ENCODE measurements around the gene ENOX2.

Gene ENOX2

DNA sequence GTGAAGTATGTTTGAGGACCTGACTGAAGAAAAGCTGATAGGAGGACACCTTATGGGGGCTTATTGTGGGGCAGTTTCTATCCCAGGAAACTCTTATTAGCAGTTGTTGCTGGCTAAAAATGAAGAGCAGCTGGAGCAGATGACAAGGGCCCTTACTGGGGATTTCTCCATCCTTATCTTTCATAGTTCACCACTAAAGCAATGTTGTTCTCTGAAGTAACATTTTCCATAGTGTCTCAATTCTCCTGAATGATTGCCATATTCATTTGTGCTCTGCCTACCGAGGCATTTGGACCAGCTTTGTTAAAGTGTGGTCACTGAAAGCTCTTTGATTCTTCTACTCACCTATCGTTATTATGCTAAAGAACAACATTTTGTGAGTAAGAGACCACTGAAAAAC lies 7.7 kb downstream of the ENOX2 start:
- no peak for DNase-seq (ENCODE audit: low read depth, low spot score)
- no peaks in the 10 kb centered on the region for H3K36me3 ChIP-seq (ENCODE audit: insufficient read depth, insufficient read length, low read length)
- no peak for TF ChIP-seq ZNF274 (IDR thresholded peaks at IDR 0.05; ENCODE audit: low read depth, low read length)
- H3K4me3 ChIP-seq (ENCODE audit: insufficient read length, low read depth), result no peak overlapping the region
- H3K9me3 ChIP-seq (ENCODE audit: insufficient read depth, low read length), result no peaks in the 10 kb centered on the region
- H3K27me3 ChIP-seq (ENCODE audit: insufficient read depth, insufficient read length), result no peaks in the 10 kb centered on the region
- H3K4me1 ChIP-seq (ENCODE audit: insufficient read depth, insufficient read length), result no peaks in the 10 kb centered on the region
- no peak overlapping the region for H3K9ac ChIP-seq (ENCODE audit: insufficient read length, low read depth)

GRCh38 chrX:130893356-130894085 lies 9.5 kb downstream of the ENOX2 start:
- no peak for TF ChIP-seq YY1 (IDR thresholded peaks at IDR 0.05; ENCODE audit: insufficient read depth, insufficient read length)
- no peak for TF ChIP-seq ZNF274 (IDR thresholded peaks at IDR 0.05; ENCODE audit: low read depth, low read length)
- no peak for TF ChIP-seq SUZ12 (IDR thresholded peaks at IDR 0.05; ENCODE audit: extremely low read depth, insufficient read depth, insufficient read length)
- Histone ChIP-seq H3K9me3 (ENCODE audit: insufficient read depth, low read length) (no peaks in the 10 kb centered on the region), H3K4me3 (ENCODE audit: insufficient read length, low read depth) (no peak overlapping the region), H3K36me3 (ENCODE audit: insufficient read depth, insufficient read length, low read length) (no peaks in the 10 kb centered on the region), H3K4me1 (ENCODE audit: insufficient read depth, insufficient read length) (no peaks in the 10 kb centered on the region), H3K9ac (ENCODE audit: insufficient read length, low read depth) (no peak overlapping the region), H3K27me3 (ENCODE audit: insufficient read depth, insufficient read length) (no peaks in the 10 kb centered on the region)
- no peak for DNase-seq (ENCODE audit: low read depth, low spot score)

DNA sequence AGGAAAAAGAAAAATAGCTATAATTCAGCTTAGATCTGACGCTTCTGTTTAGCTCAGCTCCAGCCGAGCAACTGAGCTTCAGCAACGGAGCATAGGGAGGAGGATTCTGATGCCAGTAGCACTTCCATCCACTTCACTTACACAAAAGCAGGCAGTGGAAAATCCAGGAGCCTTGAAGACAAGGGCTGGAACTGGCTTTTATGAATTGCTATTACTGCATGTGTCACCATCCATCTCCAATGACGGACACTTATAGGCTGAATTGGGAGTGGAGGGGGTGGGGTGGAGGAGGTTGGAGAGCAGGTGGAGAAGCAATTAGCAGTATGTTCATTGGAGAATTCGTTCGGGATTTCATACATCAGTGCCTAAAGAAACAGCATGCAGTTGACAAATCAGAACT lies 15.6 kb downstream of the ENOX2 start:
- H3K27me3 ChIP-seq (ENCODE audit: insufficient read depth, insufficient read length), result no peaks in the 10 kb centered on the region
- H3K4me1 ChIP-seq (ENCODE audit: insufficient read depth, insufficient read length), result no peaks in the 10 kb centered on the region
- TF ChIP-seq ZNF274 (IDR thresholded peaks at IDR 0.05; ENCODE audit: low read depth, low read length) (no peak), SUZ12 (IDR thresholded peaks at IDR 0.05; ENCODE audit: extremely low read depth, insufficient read depth, insufficient read length) (no peak), YY1 (IDR thresholded peaks at IDR 0.05; ENCODE audit: insufficient read depth, insufficient read length) (no peak)
- H3K9ac ChIP-seq (ENCODE audit: insufficient read length, low read depth), result no peak overlapping the region
- H3K4me3 ChIP-seq (ENCODE audit: insufficient read length, low read depth), result no peak overlapping the region
- no peaks in the 10 kb centered on the region for H3K9me3 ChIP-seq (ENCODE audit: insufficient read depth, low read length)
- no peak for DNase-seq (ENCODE audit: low read depth, low spot score)
- no peaks in the 10 kb centered on the region for H3K36me3 ChIP-seq (ENCODE audit: insufficient read depth, insufficient read length, low read length)

DNA sequence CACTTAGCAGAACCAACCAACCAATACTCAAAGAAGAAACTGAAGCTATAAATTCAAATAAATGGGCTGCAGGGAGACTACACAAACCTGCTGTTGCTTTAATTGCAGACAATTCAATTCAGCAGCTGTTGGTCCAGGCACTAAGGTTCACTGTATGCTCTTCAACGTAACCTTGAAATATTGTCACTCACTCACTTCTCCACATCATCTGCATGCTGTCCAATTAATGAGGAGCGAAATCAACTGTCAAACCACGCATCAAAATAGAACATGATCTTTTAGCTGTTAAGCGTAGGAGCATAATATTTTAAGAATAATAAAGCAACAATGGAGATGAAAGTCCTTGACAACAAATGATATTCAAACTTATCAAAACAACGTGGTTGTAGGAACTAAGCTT lies 17.0 kb downstream of the ENOX2 start:
- DNase-seq (ENCODE audit: low read depth, low spot score), result no peak
- Histone ChIP-seq H3K9me3 (ENCODE audit: insufficient read depth, low read length) (no peaks in the 10 kb centered on the region), H3K4me3 (ENCODE audit: insufficient read length, low read depth) (no peak overlapping the region), H3K36me3 (ENCODE audit: insufficient read depth, insufficient read length, low read length) (no peaks in the 10 kb centered on the region), H3K27me3 (ENCODE audit: insufficient read depth, insufficient read length) (no peaks in the 10 kb centered on the region), H3K9ac (ENCODE audit: insufficient read length, low read depth) (no peak overlapping the region), H3K4me1 (ENCODE audit: insufficient read depth, insufficient read length) (no peaks in the 10 kb centered on the region)
- TF ChIP-seq YY1 (IDR thresholded peaks at IDR 0.05; ENCODE audit: insufficient read depth, insufficient read length) (no peak), SUZ12 (IDR thresholded peaks at IDR 0.05; ENCODE audit: extremely low read depth, insufficient read depth, insufficient read length) (no peak), ZNF274 (IDR thresholded peaks at IDR 0.05; ENCODE audit: low read depth, low read length) (no peak)

DNA sequence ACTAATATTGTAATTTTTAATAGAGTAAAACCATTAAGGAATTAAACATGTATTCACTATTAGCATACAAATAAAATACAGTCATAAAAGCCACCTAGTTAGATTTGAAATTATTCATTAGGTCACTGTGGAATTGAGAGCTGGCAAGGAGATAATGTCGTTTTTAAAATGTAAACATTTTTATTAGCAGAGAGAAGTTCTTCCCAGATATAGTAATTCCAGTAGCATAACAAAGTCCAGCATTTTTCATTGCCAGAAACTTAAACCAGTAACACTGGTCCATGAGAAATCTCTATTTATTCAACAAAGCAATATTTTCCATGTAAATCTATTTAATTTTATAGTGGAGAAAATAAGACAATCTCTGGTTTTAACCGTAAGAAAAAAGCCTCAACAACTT lies 17.5 kb downstream of the ENOX2 start:
- Histone ChIP-seq H3K9ac (ENCODE audit: insufficient read length, low read depth) (no peak overlapping the region), H3K27me3 (ENCODE audit: insufficient read depth, insufficient read length) (no peaks in the 10 kb centered on the region), H3K36me3 (ENCODE audit: insufficient read depth, insufficient read length, low read length) (no peaks in the 10 kb centered on the region), H3K4me1 (ENCODE audit: insufficient read depth, insufficient read length) (no peaks in the 10 kb centered on the region), H3K4me3 (ENCODE audit: insufficient read length, low read depth) (no peak overlapping the region), H3K9me3 (ENCODE audit: insufficient read depth, low read length) (no peaks in the 10 kb centered on the region)
- DNase-seq (ENCODE audit: low read depth, low spot score), result no peak
- TF ChIP-seq SUZ12 (IDR thresholded peaks at IDR 0.05; ENCODE audit: extremely low read depth, insufficient read depth, insufficient read length) (no peak), ZNF274 (IDR thresholded peaks at IDR 0.05; ENCODE audit: low read depth, low read length) (no peak), YY1 (IDR thresholded peaks at IDR 0.05; ENCODE audit: insufficient read depth, insufficient read length) (no peak)

GRCh38 chrX:130884627-130885026 lies 18.4 kb downstream of the ENOX2 start:
- DNase-seq (ENCODE audit: low read depth, low spot score), result no peak
- H3K27me3 ChIP-seq (ENCODE audit: insufficient read depth, insufficient read length), result no peaks in the 10 kb centered on the region

DNA sequence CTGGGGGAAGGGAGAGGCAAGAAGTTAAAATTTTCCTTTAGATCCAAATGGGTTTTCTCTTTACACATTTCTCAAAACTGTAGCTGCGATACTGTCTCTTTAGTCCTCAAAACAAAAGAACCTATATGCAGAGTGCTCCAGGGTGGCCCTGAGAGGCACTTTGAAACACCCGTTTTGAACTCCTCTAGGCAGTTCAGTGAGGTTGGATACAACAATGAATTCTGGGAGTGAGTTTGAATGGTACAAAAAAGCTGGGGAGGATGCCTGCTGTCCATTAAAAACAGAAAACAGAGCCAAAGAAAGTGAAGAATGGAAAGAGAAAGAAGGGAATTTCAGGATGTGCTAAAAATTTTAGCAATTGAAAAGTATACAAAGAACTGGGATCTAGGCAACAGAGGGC lies 23.1 kb downstream of the ENOX2 start:
- Histone ChIP-seq H3K27me3 (ENCODE audit: insufficient read depth, insufficient read length) (no peaks in the 10 kb centered on the region), H3K36me3 (ENCODE audit: insufficient read depth, insufficient read length, low read length) (no peaks in the 10 kb centered on the region), H3K9me3 (ENCODE audit: insufficient read depth, low read length) (no peaks in the 10 kb centered on the region), H3K9ac (ENCODE audit: insufficient read length, low read depth) (no peak overlapping the region), H3K4me3 (ENCODE audit: insufficient read length, low read depth) (no peak overlapping the region), H3K4me1 (ENCODE audit: insufficient read depth, insufficient read length) (no peaks in the 10 kb centered on the region)
- DNase-seq (ENCODE audit: low read depth, low spot score), result no peak
- TF ChIP-seq SUZ12 (IDR thresholded peaks at IDR 0.05; ENCODE audit: extremely low read depth, insufficient read depth, insufficient read length) (no peak), ZNF274 (IDR thresholded peaks at IDR 0.05; ENCODE audit: low read depth, low read length) (no peak), YY1 (IDR thresholded peaks at IDR 0.05; ENCODE audit: insufficient read depth, insufficient read length) (no peak)

More at GRCh38 chrX:130884627-130885026, 18.4 kb downstream of the ENOX2 start:
- no peaks in the 10 kb centered on the region for H3K4me1 ChIP-seq (ENCODE audit: insufficient read depth, insufficient read length)
- no peak overlapping the region for H3K4me3 ChIP-seq (ENCODE audit: insufficient read length, low read depth)
- H3K9ac ChIP-seq (ENCODE audit: insufficient read length, low read depth), result no peak overlapping the region
- H3K36me3 ChIP-seq (ENCODE audit: insufficient read depth, insufficient read length, low read length), result no peaks in the 10 kb centered on the region
- no peaks in the 10 kb centered on the region for H3K9me3 ChIP-seq (ENCODE audit: insufficient read depth, low read length)
- TF ChIP-seq ZNF274 (IDR thresholded peaks at IDR 0.05; ENCODE audit: low read depth, low read length) (no peak), SUZ12 (IDR thresholded peaks at IDR 0.05; ENCODE audit: extremely low read depth, insufficient read depth, insufficient read length) (no peak), YY1 (IDR thresholded peaks at IDR 0.05; ENCODE audit: insufficient read depth, insufficient read length) (no peak)

Data from NT2/D1 (cell line).